ENCODE results near the gene PEAK1. TPM values are rescaled to one million over a fixed set of nuclear protein-coding genes. Genes with fewer than 3 reads are reported as not detected.
A peak's percentile ranks its signal among the peaks of the same experiment; 100 is the strongest.
"Not testable (repeated sequence)": the region's sequence is repeated elsewhere in the genome, so short reads cannot be mapped to it uniquely, and the experiment has no call there.

Gene PEAK1
- polyA plus RNA-seq, 3 donors from 2014 or later, result 0.77 to 7.2 (median 2.5) TPM

- Mint-ChIP-seq H3K9me3 (no peaks in the 10 kb centered on the region), H3K36me3 (no peaks in the 10 kb centered on the region), H3K27ac (peak overlapping the region in 5 of 6 donors; percentile 19 to 94 (median 88)), H3K27me3 (ENCODE audit: low read depth in 3 of 3) (peaks cover 0 to 4% (median 0%) of the 10 kb centered on the region in 3 donors), H3K4me3 (peak overlapping the region in 3 of 5 donors; percentile 6 to 26 (median 18)), H3K4me1 (peaks cover 70 to 86% of the 10 kb centered on the region in 2 donors)
- peak; percentile 31 to 52 (median 51) for DNase-seq
Observed at GRCh38 chr15:77186594-77187011, 233.3 kb downstream of the PEAK1 start.

GRCh38 chr15:77185242-77185785 is 234.6 kb downstream of the PEAK1 start:
- Mint-ChIP-seq H3K4me3 (peak overlapping the region; percentile 51 to 80 (median 66)), H3K36me3 (no peaks in the 10 kb centered on the region), H3K9me3 (no peaks in the 10 kb centered on the region), H3K27me3 (ENCODE audit: low read depth in 3 of 3) (peaks cover 0 to 4% (median 0%) of the 10 kb centered on the region in 3 donors), H3K4me1 (peaks cover 82 to 97% of the 10 kb centered on the region in 2 donors), H3K27ac (peak overlapping the region; percentile 75 to 94 (median 90))
- peak in 2 of 3 donors; percentile 29 to 33 for DNase-seq

GRCh38 chr15:77184352-77184751 is 235.6 kb downstream of the PEAK1 start:
- H3K4me1 Mint-ChIP-seq, result peaks cover 86 to 97% of the 10 kb centered on the region in 2 donors
- H3K9me3 Mint-ChIP-seq; H3K4me3 Mint-ChIP-seq; DNase-seq; H3K36me3 Mint-ChIP-seq; H3K27me3 Mint-ChIP-seq (ENCODE audit: low read depth in 3 of 3): not testable (repeated sequence)
- peak overlapping the region in 2 of 6 donors; percentile 75 to 94 for H3K27ac Mint-ChIP-seq

- H3K4me3 Mint-ChIP-seq, result peak overlapping the region in 2 of 5 donors; percentile 61 to 87
- H3K36me3 Mint-ChIP-seq, result no peaks in the 10 kb centered on the region
- peaks cover 90 to 98% of the 10 kb centered on the region in 2 donors for H3K4me1 Mint-ChIP-seq
- H3K27me3 Mint-ChIP-seq (ENCODE audit: low read depth in 3 of 3), result peaks cover 0 to 9% (median 2%) of the 10 kb centered on the region in 3 donors
- H3K27ac Mint-ChIP-seq, result peak overlapping the region in 4 of 6 donors; percentile 84 to 96 (median 92)
- no peaks in the 10 kb centered on the region for H3K9me3 Mint-ChIP-seq
- DNase-seq, result no peak
Observed at GRCh38 chr15:77183066-77183465, 236.8 kb downstream of the PEAK1 start.

GRCh38 chr15:77181305-77182074 is 238.4 kb downstream of the PEAK1 start:
- DNase-seq, result peak; percentile 82 to 89 (median 85)
- Mint-ChIP-seq H3K27me3 (ENCODE audit: low read depth in 3 of 3) (peaks cover 0 to 5% (median 2%) of the 10 kb centered on the region in 3 donors), H3K4me3 (peak overlapping the region; percentile 66 to 87 (median 71)), H3K9me3 (no peaks in the 10 kb centered on the region), H3K36me3 (no peaks in the 10 kb centered on the region), H3K4me1 (peaks cover 82 to 97% of the 10 kb centered on the region in 2 donors), H3K27ac (peak overlapping the region; percentile 90 to 96 (median 94))

- no peaks in the 10 kb centered on the region for H3K36me3 Mint-ChIP-seq
- peaks cover 76 to 92% of the 10 kb centered on the region in 2 donors for H3K4me1 Mint-ChIP-seq
- peak overlapping the region; percentile 90 to 96 (median 94) for H3K27ac Mint-ChIP-seq
- H3K9me3 Mint-ChIP-seq, result no peaks in the 10 kb centered on the region
- DNase-seq, result no peak
- H3K27me3 Mint-ChIP-seq (ENCODE audit: low read depth in 3 of 3), result peaks cover 0 to 5% (median 2%) of the 10 kb centered on the region in 3 donors
- H3K4me3 Mint-ChIP-seq, result peak overlapping the region; percentile 71 to 87 (median 82)
Observed at GRCh38 chr15:77180757-77181156, 239.1 kb downstream of the PEAK1 start.

GRCh38 chr15:77180270-77180669 is 239.6 kb downstream of the PEAK1 start:
- Mint-ChIP-seq H3K36me3 (no peaks in the 10 kb centered on the region), H3K4me1 (peaks cover 71 to 87% of the 10 kb centered on the region in 2 donors), H3K4me3 (peak overlapping the region; percentile 71 to 87 (median 82)), H3K27me3 (ENCODE audit: low read depth in 3 of 3) (peaks cover 0 to 5% (median 2%) of the 10 kb centered on the region in 3 donors), H3K27ac (peak overlapping the region; percentile 90 to 96 (median 94)), H3K9me3 (no peaks in the 10 kb centered on the region)
- no peak for DNase-seq

- Mint-ChIP-seq H3K4me3 (peak overlapping the region; percentile 71 to 87 (median 82)), H3K27me3 (ENCODE audit: low read depth in 3 of 3) (peaks cover 0 to 5% (median 2%) of the 10 kb centered on the region in 3 donors), H3K36me3 (no peaks in the 10 kb centered on the region), H3K4me1 (peaks cover 64 to 80% of the 10 kb centered on the region in 2 donors), H3K27ac (peak overlapping the region; percentile 90 to 96 (median 94)), H3K9me3 (no peaks in the 10 kb centered on the region)
- peak; percentile 66 to 76 (median 74) for DNase-seq
Observed at GRCh38 chr15:77179541-77179998, 240.3 kb downstream of the PEAK1 start.

- H3K9me3 Mint-ChIP-seq, result no peaks in the 10 kb centered on the region
- H3K36me3 Mint-ChIP-seq, result peaks cover 0 to 5% (median 4%) of the 10 kb centered on the region in 3 donors
- H3K27ac Mint-ChIP-seq, result peak overlapping the region; percentile 90 to 96 (median 94)
- H3K4me1 Mint-ChIP-seq, result peaks cover 62 to 76% of the 10 kb centered on the region in 2 donors
- H3K4me3 Mint-ChIP-seq, result peak overlapping the region; percentile 58 to 83 (median 75)
- H3K27me3 Mint-ChIP-seq (ENCODE audit: low read depth in 3 of 3), result peaks cover 0 to 5% (median 2%) of the 10 kb centered on the region in 3 donors
- DNase-seq, result no peak
Observed at GRCh38 chr15:77178411-77178810, 241.5 kb downstream of the PEAK1 start.

- peak overlapping the region in 3 of 6 donors; percentile 17 to 93 (median 33) for H3K27ac Mint-ChIP-seq
- not testable (repeated sequence) for DNase-seq; H3K9me3 Mint-ChIP-seq; H3K36me3 Mint-ChIP-seq; H3K4me3 Mint-ChIP-seq; H3K27me3 Mint-ChIP-seq (ENCODE audit: low read depth in 3 of 3)
- H3K4me1 Mint-ChIP-seq, result peaks cover 46 to 67% of the 10 kb centered on the region in 2 donors
Observed at GRCh38 chr15:77176148-77176547, 243.8 kb downstream of the PEAK1 start.

GRCh38 chr15:77173487-77173886 is 246.4 kb downstream of the PEAK1 start:
- H3K36me3 Mint-ChIP-seq, result peaks cover 0 to 10% (median 5%) of the 10 kb centered on the region in 3 donors
- H3K27ac Mint-ChIP-seq, result peak overlapping the region in 4 of 6 donors; percentile 5 to 38 (median 18)
- DNase-seq, result no peak
- peaks cover 0 to 1% (median 0%) of the 10 kb centered on the region in 6 donors for H3K9me3 Mint-ChIP-seq
- no peak overlapping the region for H3K4me3 Mint-ChIP-seq
- no peaks in the 10 kb centered on the region for H3K27me3 Mint-ChIP-seq (ENCODE audit: low read depth in 3 of 3)
- peaks cover 32 to 62% of the 10 kb centered on the region in 2 donors for H3K4me1 Mint-ChIP-seq

GRCh38 chr15:77171221-77171967 is 248.5 kb downstream of the PEAK1 start:
- no peak for DNase-seq
- Mint-ChIP-seq H3K4me1 (peaks cover 21 to 60% of the 10 kb centered on the region in 2 donors), H3K4me3 (no peak overlapping the region), H3K36me3 (peaks cover 0 to 13% (median 9%) of the 10 kb centered on the region in 3 donors), H3K9me3 (peaks cover 0 to 1% (median 0%) of the 10 kb centered on the region in 6 donors), H3K27ac (peak overlapping the region in 1 of 6 donors; percentile 5), H3K27me3 (ENCODE audit: low read depth in 3 of 3) (no peaks in the 10 kb centered on the region)

GRCh38 chr15:77168616-77169015 is 251.3 kb downstream of the PEAK1 start:
- H3K9me3 Mint-ChIP-seq, result peaks cover 0 to 1% (median 0%) of the 10 kb centered on the region in 6 donors
- no peak overlapping the region for H3K4me3 Mint-ChIP-seq
- peaks cover 0 to 10% (median 7%) of the 10 kb centered on the region in 3 donors for H3K36me3 Mint-ChIP-seq
- H3K27me3 Mint-ChIP-seq (ENCODE audit: low read depth in 3 of 3), result no peaks in the 10 kb centered on the region
- peaks cover 40 to 72% of the 10 kb centered on the region in 2 donors for H3K4me1 Mint-ChIP-seq
- DNase-seq, result no peak
- H3K27ac Mint-ChIP-seq, result peak overlapping the region in 1 of 6 donors; percentile 45

Measured in immature natural killer cell (primary cell).